GM12874 (cell line): Measurements from ENCODE around the gene N4BP2.

Source experiments
- CTCF ChIP-seq: IDR thresholded peaks from 2 replicates; pipeline ENCODE4 v1.5.1; 2011; ENCODE audit warnings: low read depth, mild to moderate bottlenecking, control low read depth, low read length, moderate library complexity; ENCODE audit not compliant: insufficient read depth

The N4BP2 gene

DNA sequence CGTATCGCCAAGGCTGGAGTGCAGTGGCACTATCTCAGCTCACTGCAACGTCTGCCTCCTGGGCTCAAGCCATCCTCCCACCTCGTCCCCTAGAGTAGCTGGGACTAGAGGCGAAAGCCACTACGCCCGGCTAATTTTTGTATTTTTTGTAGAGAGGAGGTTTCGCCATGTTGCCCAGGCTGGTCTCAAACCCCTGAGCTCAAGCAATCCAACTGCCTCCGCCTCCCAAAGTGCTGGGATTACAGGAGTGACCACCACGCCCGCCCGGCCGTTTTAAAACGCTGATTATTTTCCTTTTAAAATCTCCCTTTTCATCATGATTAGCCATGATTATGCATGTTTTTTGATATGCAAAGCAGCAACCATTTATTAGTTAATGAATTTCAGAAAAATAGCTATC, 2.2 kb downstream of the N4BP2 start:
- no peak for TF ChIP-seq CTCF

DNA sequence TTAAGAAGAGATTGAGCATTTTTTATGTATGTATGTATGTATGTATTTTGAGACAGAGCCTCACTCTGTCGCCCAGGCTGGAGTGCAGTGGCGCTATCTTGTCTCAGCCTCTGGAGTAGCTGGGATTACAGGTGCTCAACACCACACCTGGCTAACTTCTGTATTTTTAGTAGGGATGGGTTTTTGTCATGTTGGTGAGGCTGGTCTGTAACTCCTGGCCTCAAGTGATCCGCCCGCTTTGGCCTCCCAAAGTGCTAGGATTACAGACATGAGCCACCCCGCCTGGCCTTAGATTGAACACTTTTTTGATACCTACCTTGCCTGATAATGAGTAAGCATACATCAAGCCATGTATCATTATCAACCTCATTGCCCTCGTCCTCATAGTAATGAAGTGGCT, 2.7 kb downstream of the N4BP2 start:
- no peak for TF ChIP-seq CTCF

GRCh38 chr4:40065010-40065409, 8.4 kb downstream of the N4BP2 start:
- no peak for TF ChIP-seq CTCF

GRCh38 chr4:40066651-40067050, 10.0 kb downstream of the N4BP2 start:
- no peak for TF ChIP-seq CTCF

- no peak for TF ChIP-seq CTCF
Measured at GRCh38 chr4:40070387-40070786, 13.7 kb downstream of the N4BP2 start.

DNA sequence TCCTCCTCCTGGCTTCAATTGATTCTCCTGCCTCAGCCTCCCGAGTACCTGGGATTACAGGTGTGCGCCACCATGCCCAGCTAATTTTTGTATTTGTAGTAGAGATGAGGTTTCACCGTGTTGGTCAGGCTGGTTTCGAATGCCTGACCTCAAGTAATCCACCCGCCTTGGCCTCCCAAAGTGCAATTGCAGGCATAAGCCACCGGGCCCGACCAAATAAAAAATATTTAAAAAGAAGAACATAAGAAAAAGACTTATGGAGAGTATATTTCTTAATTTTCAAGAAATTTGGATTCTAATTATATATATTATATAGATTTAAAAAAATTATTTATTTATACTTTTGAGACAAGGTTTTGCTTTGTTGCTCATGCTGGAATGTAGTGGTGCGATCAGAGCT, 29.8 kb downstream of the N4BP2 start:
- TF ChIP-seq CTCF: no peak

- TF ChIP-seq CTCF: no peak
Measured at GRCh38 chr4:40087799-40088366, 31.2 kb downstream of the N4BP2 start.

GRCh38 chr4:40099010-40099409, 42.4 kb downstream of the N4BP2 start:
- no peak for TF ChIP-seq CTCF
